Right kidney (tissue), 1 donor: Measurements from ENCODE around the gene PLEKHM3.

Experiments used
- DNase-seq: peaks from one replicate; pipeline ENCODE4 v3.0.0-alpha.2; 2016

PLEKHM3 gene

GRCh38 chr2:207787800-207788199 lies 237.5 kb downstream of the PLEKHM3 start:
- DNase-seq: no peak

GRCh38 chr2:207787017-207787416 lies 238.3 kb downstream of the PLEKHM3 start:
- no peak for DNase-seq

- no peak for DNase-seq
These were observed 240.4 kb downstream of the PLEKHM3 start for GRCh38 chr2:207784898-207785297.

- DNase-seq: no peak
These were observed 241.8 kb downstream of the PLEKHM3 start for GRCh38 chr2:207783514-207783913.

- no peak for DNase-seq
These were observed 242.9 kb downstream of the PLEKHM3 start for GRCh38 chr2:207782238-207783030.

GRCh38 chr2:207779523-207779922 lies 245.8 kb downstream of the PLEKHM3 start:
- no peak for DNase-seq

- DNase-seq: no peak
These were observed 246.9 kb downstream of the PLEKHM3 start for GRCh38 chr2:207778298-207778882.

GRCh38 chr2:207777124-207777523 lies 248.2 kb downstream of the PLEKHM3 start:
- DNase-seq: no peak

GRCh38 chr2:207775473-207775872 lies 249.9 kb downstream of the PLEKHM3 start:
- DNase-seq: no peak

GRCh38 chr2:207772844-207773205 lies 252.5 kb downstream of the PLEKHM3 start:
- no peak for DNase-seq

GRCh38 chr2:207772081-207772843 lies 253.1 kb downstream of the PLEKHM3 start:
- no peak for DNase-seq

- no peak for DNase-seq
These were observed 253.9 kb downstream of the PLEKHM3 start for GRCh38 chr2:207771421-207771820.
